Astrocyte of the spinal cord (primary cell): ENCODE data around the gene NR1H3.

ENCODE experiments used
- DNase-seq: peaks from one replicate; pipeline ENCODE4 v3.0.0; 2011; ENCODE audit warnings: low read depth, low spot score
- H3K4me3 ChIP-seq: 2 replicates; pipeline ENCODE4 v1.5.1; 2011; ENCODE audit warnings: low read depth, mild to moderate bottlenecking, low read length, moderate library complexity
- CTCF ChIP-seq: IDR thresholded peaks from 2 replicates; pipeline ENCODE4 v1.5.1; 2012; ENCODE audit warnings: low read depth, mild to moderate bottlenecking, low read length, inconsistent platforms
- in situ Hi-C: cut with HindIII; loops from 2 replicates; pipeline ENCODE4 v1.10.0; 2017; ENCODE audit warnings: low sequenced_read_pairs

Gene NR1H3

GRCh38 chr11:47295385-47295784, 37.6 kb downstream of the NR1H3 start:
- TF ChIP-seq CTCF: no peak
- no peak overlapping the region for H3K4me3 ChIP-seq
- no peak for DNase-seq
- in situ Hi-C loops: no loop called here

- H3K4me3 ChIP-seq: no peak overlapping the region
- no peak for TF ChIP-seq CTCF
- in situ Hi-C loops: no loop called here
- peak; percentile 5 for DNase-seq
These were observed 38.2 kb downstream of the NR1H3 start for GRCh38 chr11:47296045-47296444.

GRCh38 chr11:47299078-47299477, 41.3 kb downstream of the NR1H3 start:
- H3K4me3 ChIP-seq: no peak overlapping the region
- in situ Hi-C loops: no loop called here
- no peak for DNase-seq
- no peak for TF ChIP-seq CTCF

- H3K4me3 ChIP-seq: no peak overlapping the region
- DNase-seq: no peak
- no peak for TF ChIP-seq CTCF
- in situ Hi-C loops: no loop called here
These were observed 45.1 kb downstream of the NR1H3 start for GRCh38 chr11:47302853-47303252.

- in situ Hi-C loops: no loop called here
- no peak for TF ChIP-seq CTCF
These were observed 48.1 kb downstream of the NR1H3 start for GRCh38 chr11:47305734-47306483.

GRCh38 chr11:47306484-47306844, 48.7 kb downstream of the NR1H3 start:
- no peak for DNase-seq
- no peak overlapping the region for H3K4me3 ChIP-seq
- TF ChIP-seq CTCF: no peak
- in situ Hi-C loops: no loop called here

More at GRCh38 chr11:47305734-47306483, 48.1 kb downstream of the NR1H3 start:
- H3K4me3 ChIP-seq: no peak overlapping the region
- DNase-seq: no peak
